GM12872 (cell line): ENCODE measurements around the gene SKI.

Experiments used
- TF ChIP-seq, protein P1 (sequence below): IDR thresholded peaks from 3 replicates; pipeline ENCODE4 v1.5.1; 2011; ENCODE audit warnings: low read depth, mild to moderate bottlenecking, low read length, moderate library complexity; ENCODE audit not compliant: insufficient read depth

Gene SKI

DNA sequence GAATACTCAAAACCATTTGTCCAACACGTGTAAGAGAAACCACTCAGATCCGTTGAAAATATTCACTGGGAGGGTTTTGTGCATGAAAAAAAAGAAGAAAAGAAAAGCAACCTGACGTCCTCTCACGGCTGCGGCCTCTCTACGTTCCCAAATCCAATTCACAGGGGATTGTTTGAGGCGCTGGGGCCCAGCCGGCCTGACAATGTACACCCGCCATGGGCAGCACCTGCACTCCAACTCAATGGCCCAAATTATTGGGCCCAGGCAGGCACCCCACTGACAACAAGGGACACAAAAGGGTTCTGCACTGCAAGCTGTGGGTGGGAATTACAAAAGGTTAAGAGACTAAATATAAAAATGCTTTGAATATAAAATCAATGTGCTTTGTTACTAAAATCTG, 121.7 kb downstream of the SKI start:
- TF ChIP-seq, protein P1, sequence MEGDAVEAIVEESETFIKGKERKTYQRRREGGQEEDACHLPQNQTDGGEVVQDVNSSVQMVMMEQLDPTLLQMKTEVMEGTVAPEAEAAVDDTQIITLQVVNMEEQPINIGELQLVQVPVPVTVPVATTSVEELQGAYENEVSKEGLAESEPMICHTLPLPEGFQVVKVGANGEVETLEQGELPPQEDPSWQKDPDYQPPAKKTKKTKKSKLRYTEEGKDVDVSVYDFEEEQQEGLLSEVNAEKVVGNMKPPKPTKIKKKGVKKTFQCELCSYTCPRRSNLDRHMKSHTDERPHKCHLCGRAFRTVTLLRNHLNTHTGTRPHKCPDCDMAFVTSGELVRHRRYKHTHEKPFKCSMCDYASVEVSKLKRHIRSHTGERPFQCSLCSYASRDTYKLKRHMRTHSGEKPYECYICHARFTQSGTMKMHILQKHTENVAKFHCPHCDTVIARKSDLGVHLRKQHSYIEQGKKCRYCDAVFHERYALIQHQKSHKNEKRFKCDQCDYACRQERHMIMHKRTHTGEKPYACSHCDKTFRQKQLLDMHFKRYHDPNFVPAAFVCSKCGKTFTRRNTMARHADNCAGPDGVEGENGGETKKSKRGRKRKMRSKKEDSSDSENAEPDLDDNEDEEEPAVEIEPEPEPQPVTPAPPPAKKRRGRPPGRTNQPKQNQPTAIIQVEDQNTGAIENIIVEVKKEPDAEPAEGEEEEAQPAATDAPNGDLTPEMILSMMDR = no peak

DNA sequence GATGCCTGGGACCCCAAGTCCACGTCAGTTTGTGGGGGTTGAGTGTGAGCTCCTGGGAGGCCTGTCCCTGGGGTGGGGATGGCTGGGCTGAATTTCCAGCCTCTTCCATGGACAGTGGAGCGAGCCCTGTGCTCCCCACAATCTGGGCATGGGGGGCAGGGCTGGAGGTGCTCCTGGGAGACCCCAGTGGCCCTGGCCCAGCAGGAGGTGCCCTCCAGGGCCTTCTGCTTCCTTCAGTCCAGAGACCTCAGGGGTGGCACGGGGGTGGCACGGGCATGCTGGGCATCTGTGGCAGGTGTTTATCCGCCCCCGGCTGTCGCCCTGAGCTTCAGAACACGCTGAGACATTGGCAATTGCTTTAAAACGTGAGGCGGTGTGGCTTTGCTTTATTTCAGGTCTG, 122.4 kb downstream of the SKI start:
- TF ChIP-seq, protein P1 = no peak

DNA sequence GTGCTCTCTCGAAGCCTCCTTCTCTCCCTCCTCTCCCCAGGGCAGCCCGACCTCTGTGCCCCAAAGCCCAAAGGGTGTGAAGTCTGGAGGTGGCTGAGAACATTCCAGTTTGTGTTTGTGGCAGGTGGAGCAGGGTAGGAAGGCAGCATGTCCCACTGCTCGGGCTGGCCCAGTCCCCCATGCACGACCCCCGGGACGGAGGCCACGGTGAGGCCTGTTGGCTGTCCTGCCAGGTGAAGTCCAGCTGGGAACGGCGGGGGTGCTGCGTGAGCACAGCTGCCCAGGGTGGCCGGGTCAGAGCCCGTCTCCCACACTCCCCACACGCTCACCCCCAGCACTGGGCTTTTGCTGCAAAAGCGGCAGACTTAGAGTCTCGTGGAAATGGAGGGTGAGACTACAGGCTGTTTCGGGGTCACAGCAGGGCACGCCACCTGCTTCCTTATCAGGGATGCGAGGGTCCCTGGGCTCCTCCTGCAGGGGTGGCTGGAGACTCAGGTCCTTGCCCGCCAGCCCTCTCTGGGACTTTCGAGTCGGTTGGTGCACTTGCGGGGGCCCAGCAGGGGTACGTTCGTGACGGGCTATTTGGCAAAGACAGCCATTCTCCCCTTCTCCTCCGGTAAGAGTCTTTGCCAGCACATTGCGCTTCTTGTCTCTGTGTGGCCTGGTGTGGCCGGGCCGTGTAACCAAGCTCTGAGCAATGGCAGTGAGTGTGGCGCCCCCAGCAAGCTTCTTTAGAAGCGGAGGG, 123.0 kb downstream of the SKI start:
- TF ChIP-seq, protein P1 = no peak

- TF ChIP-seq, protein P1 = no peak
Measured at GRCh38 chr1:2351723-2352122, 123.6 kb downstream of the SKI start.

DNA sequence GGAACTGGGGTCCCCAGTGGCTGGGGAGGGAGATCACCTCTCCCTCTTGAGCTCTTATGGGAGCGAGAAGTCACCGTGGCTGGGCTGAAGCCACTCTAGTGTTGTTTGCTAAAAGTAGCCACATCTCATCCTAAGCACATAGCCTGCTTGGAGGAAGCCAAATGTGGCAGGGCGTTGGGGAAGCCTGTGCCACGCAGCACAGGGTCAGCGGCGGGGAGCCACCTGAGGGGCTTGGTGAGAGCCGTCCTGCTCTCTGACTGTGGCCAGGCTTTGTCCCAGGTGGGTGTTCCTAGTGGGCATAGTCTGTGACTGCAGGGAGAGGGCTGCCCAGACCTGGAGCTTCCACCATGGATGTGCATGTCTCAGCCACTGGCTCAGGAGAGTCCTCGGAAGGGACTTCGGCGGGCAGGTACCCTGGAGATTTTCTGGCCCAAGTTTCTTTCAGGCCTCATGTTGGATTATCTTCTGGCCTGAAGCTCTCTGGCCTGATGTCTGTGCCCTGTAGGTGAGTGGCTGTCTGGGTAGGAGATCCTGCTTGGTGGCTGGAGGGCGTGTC, 124.3 kb downstream of the SKI start:
- TF ChIP-seq, protein P1 = no peak

GRCh38 chr1:2352897-2353550, 124.9 kb downstream of the SKI start:
- TF ChIP-seq, protein P1 = no peak

- TF ChIP-seq, protein P1 = no peak
Measured at GRCh38 chr1:2353551-2354438, 125.7 kb downstream of the SKI start.
